WTC11 (cell line): ENCODE measurements around the gene CGNL1.

ENCODE experiments used
- CREM ChIP-seq: sonication (generic); formaldehyde crosslinking; IDR thresholded peaks from 2 replicates; pipeline ENCODE4 v1.8.1; 2022; ENCODE audit warnings: mild to moderate bottlenecking, missing genetic modification reagents, moderate library complexity
- HMGXB4 ChIP-seq: sonication (generic); formaldehyde crosslinking; IDR thresholded peaks from 2 replicates; pipeline ENCODE4 v1.8.1; 2023; ENCODE audit warnings: mild to moderate bottlenecking, moderate library complexity, missing genetic modification reagents
- ZNF396 ChIP-seq: fragments of 250-450 bp; sonication (Bioruptor Pico); IDR thresholded peaks from 2 replicates; pipeline ENCODE4 v1.8.0; 2021; ENCODE audit warnings: mild to moderate bottlenecking, moderate library complexity, borderline replicate concordance
- ZSCAN18 ChIP-seq: fragments of 250-450 bp; sonication (Bioruptor Pico); IDR thresholded peaks from 2 replicates; pipeline ENCODE4 v2.1.2; 2022; ENCODE audit warnings: mild to moderate bottlenecking, moderate library complexity

DNA sequence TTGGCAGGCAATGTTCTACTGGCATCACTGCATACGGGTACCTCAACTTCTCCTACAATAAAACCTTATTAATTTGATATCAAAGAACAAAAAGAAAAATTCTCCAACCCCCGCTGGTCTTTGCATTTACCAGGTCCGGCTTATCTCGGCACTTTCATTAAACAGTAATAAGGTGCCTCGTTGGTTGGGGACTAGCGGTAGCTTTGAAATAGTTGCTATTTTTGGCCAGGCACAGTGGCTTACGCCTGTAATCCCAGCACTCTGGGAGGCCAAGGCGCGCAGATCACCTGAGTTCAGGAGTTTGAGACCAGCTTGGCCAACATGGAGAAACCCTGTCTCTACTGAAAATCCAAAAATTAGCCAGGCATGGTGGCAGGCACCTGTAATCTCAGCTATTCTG, 32.0 kb upstream of the CGNL1 start:
- TF ChIP-seq HMGXB4 (CRISPR knock-in tag): no peak
- no peak for TF ChIP-seq CREM
- no peak for TF ChIP-seq ZSCAN18 (CRISPR knock-in tag)
- no peak for TF ChIP-seq ZNF396 (CRISPR knock-in tag)
